Karpas-422 (cell line): ENCODE results near the gene MAPT. TPM values are rescaled to one million over a fixed set of nuclear protein-coding genes. Genes with fewer than 3 reads are reported as not detected.

Source experiments
- DNase-seq: peaks from one replicate; pipeline ENCODE4 v3.0.0-alpha.2; 2015
- H2AFZ ChIP-seq: fragments of 200-600 bp; sonication (generic); 2 replicates; pipeline ENCODE4 v1.6.1; 2014; ENCODE audit warnings: antibody characterized with exemption, low read length, mixed read lengths
- H3K27ac ChIP-seq: fragments of 200-600 bp; sonication (generic); 2 replicates; pipeline ENCODE4 v1.5.1; 2014; ENCODE audit warnings: mild to moderate bottlenecking, low read length, moderate library complexity
- H3K27me3 ChIP-seq: fragments of 200-600 bp; sonication (generic); 2 replicates; pipeline ENCODE4 v1.6.1; 2014; ENCODE audit warnings: low read length, mixed read lengths
- H3K36me3 ChIP-seq: fragments of 200-600 bp; sonication (generic); 2 replicates; pipeline ENCODE4 v1.6.1; 2014; ENCODE audit warnings: low read length, mixed read lengths; ENCODE audit not compliant: insufficient read depth
- H3K4me1 ChIP-seq: fragments of 200-600 bp; sonication (generic); 2 replicates; pipeline ENCODE4 v1.6.1; 2014; ENCODE audit warnings: mild to moderate bottlenecking, low read length, mixed read lengths
- H3K4me2 ChIP-seq: fragments of 200-600 bp; sonication (generic); 2 replicates; pipeline ENCODE4 v1.6.1; 2014; ENCODE audit warnings: low read length, low read depth, mild to moderate bottlenecking; ENCODE audit not compliant: poor library complexity, severe bottlenecking
- H3K4me3 ChIP-seq: fragments of 200-600 bp; sonication (generic); 2 replicates; pipeline ENCODE4 v1.5.1; 2014; ENCODE audit warnings: mild to moderate bottlenecking, antibody characterized with exemption, low read length, mixed read lengths
- H3K79me2 ChIP-seq: fragments of 200-600 bp; sonication (generic); 2 replicates; pipeline ENCODE4 v1.6.1; 2014; ENCODE audit warnings: mild to moderate bottlenecking, low read length, mixed read lengths
- H3K9ac ChIP-seq: fragments of 200-600 bp; sonication (generic); 2 replicates; pipeline ENCODE4 v1.6.0; 2014; ENCODE audit warnings: low read length
- H3K9me2 ChIP-seq: fragments of 200-600 bp; sonication (generic), shearing (Covaris generic); replicated peaks from 2 replicates; pipeline ENCODE4 v1.6.0; 2014; ENCODE audit warnings: mild to moderate bottlenecking, low read length, moderate library complexity; ENCODE audit not compliant: insufficient read depth
- H3K9me3 ChIP-seq: fragments of 300-700, 200-600 bp; sonication (generic); 2 replicates; pipeline ENCODE4 v1.6.1; 2014; ENCODE audit warnings: low read length, mixed read lengths
- H4K20me1 ChIP-seq: fragments of 200-600 bp; sonication (generic); 2 replicates; pipeline ENCODE4 v1.6.1; 2014; ENCODE audit warnings: mild to moderate bottlenecking, antibody characterized with exemption, low read length, low read depth; ENCODE audit not compliant: insufficient read depth
- small RNA-seq: library from RNA; depleted of rRNA; stranded (forward); fragments of <200 nt; gene quantifications from one replicate; pipeline ENCODE3, GENCODE V24; 2014
- total RNA-seq: library from RNA; depleted of rRNA; stranded (reverse); fragments of >200 nt; shearing (Covaris generic); gene quantifications from 2 replicates; pipeline ENCODE4 v1.2.3, GENCODE V29; 2014; ENCODE audit warnings: low replicate concordance; rRNA removed

Gene MAPT
- total RNA-seq, 1 experiment from 2014 or later = 0.15 TPM

- no peak overlapping the region for H3K4me2 ChIP-seq
- H3K9ac ChIP-seq = no peak overlapping the region
- H3K27me3 ChIP-seq = no peaks in the 10 kb centered on the region
- no peaks in the 10 kb centered on the region for H4K20me1 ChIP-seq
- no peaks in the 10 kb centered on the region for H3K9me2 ChIP-seq
- H3K36me3 ChIP-seq = peaks cover under 1% of the 10 kb centered on the region; the same call in 1 of the 2 replicates
- H3K4me3 ChIP-seq = no peak overlapping the region
- H2AFZ ChIP-seq = no peak overlapping the region
- H3K27ac ChIP-seq = no peak overlapping the region
- no peak for DNase-seq
- H3K79me2 ChIP-seq = peaks cover 98% of the 10 kb centered on the region
- H3K4me1 ChIP-seq = peaks cover 31% of the 10 kb centered on the region
- no peaks in the 10 kb centered on the region for H3K9me3 ChIP-seq
These were observed 178.6 kb downstream of the MAPT start for GRCh38 chr17:46072998-46073397.

GRCh38 chr17:46074540-46074939 is 180.2 kb downstream of the MAPT start:
- Histone ChIP-seq H3K79me2 (peaks cover 98% of the 10 kb centered on the region), H3K36me3 (no peaks in the 10 kb centered on the region; the same call in 1 of the 2 replicates), H2AFZ (no peak overlapping the region), H3K27ac (no peak overlapping the region), H3K4me3 (no peak overlapping the region), H3K9ac (no peak overlapping the region), H3K4me2 (no peak overlapping the region), H3K9me2 (no peaks in the 10 kb centered on the region), H3K4me1 (peaks cover 31% of the 10 kb centered on the region), H3K27me3 (no peaks in the 10 kb centered on the region), H4K20me1 (no peaks in the 10 kb centered on the region), H3K9me3 (no peaks in the 10 kb centered on the region)
- DNase-seq = no peak

Small RNAs within 50 kb of the gene (small RNA-seq; reads per million reads assigned to genes)
- not detected for gene RF00017

Other genes starting within 250 kb of the MAPT start
- not detected in 2 replicates for gene CRHR1, start 110.2 kb upstream of the MAPT start, total RNA-seq
- not detected in 2 replicates for gene SPPL2C, start 49.7 kb upstream of the MAPT start, total RNA-seq
- not detected in 2 replicates for gene STH, start 104.7 kb downstream of the MAPT start, total RNA-seq